HTERT RPE-1 (cell line): ENCODE measurements around the gene RNF26.

ENCODE experiments used
- in situ Hi-C: fragments of 300-500 bp; cut with MboI; formaldehyde crosslinking; loops from 4 replicates; pipeline ENCODE4 v1.14.3; 2020; ENCODE audit warnings: low sequenced_read_pairs

RNF26 gene

GRCh38 chr11:119315131-119316015 lies 19.0 kb upstream of the RNF26 start:
- in situ Hi-C loops: no loop called here

GRCh38 chr11:119316016-119316728 lies 18.2 kb upstream of the RNF26 start:
- in situ Hi-C loops: no loop called here

- in situ Hi-C loops: no loop called here
These were observed 17.4 kb upstream of the RNF26 start, which contains the start of gene MCAM for GRCh38 chr11:119316729-119317591. MCAM (minus strand) TSS chr11:119317130; CDS start chr11:119317101, 29 bp downstream.

GRCh38 chr11:119317592-119318239 lies 16.6 kb upstream of the RNF26 start:
- in situ Hi-C loops: no loop called here

- in situ Hi-C loops: no loop called here
These were observed 15.8 kb upstream of the RNF26 start for GRCh38 chr11:119318240-119319135.

- in situ Hi-C loops: no loop called here
These were observed 15.1 kb upstream of the RNF26 start for GRCh38 chr11:119319136-119319699.

GRCh38 chr11:119319700-119320239 lies 14.6 kb upstream of the RNF26 start:
- in situ Hi-C loops: no loop called here

- in situ Hi-C loops: no loop called here
These were observed 14.0 kb upstream of the RNF26 start for GRCh38 chr11:119320240-119320775.

- in situ Hi-C loops: no loop called here
These were observed 13.4 kb upstream of the RNF26 start for GRCh38 chr11:119320776-119321524.

GRCh38 chr11:119322360-119322739 lies 12.0 kb upstream of the RNF26 start:
- in situ Hi-C loops: no loop called here

- in situ Hi-C loops: no loop called here
These were observed 11.3 kb upstream of the RNF26 start for GRCh38 chr11:119322921-119323531.

GRCh38 chr11:119323532-119324033 lies 10.7 kb upstream of the RNF26 start:
- in situ Hi-C loops: no loop called here

GRCh38 chr11:119324189-119324588 lies 10.1 kb upstream of the RNF26 start:
- in situ Hi-C loops: no loop called here

GRCh38 chr11:119329320-119329719 lies 5.0 kb upstream of the RNF26 start:
- in situ Hi-C loops: no loop called here

- in situ Hi-C loops: no loop called here
These were observed 4.1 kb upstream of the RNF26 start for GRCh38 chr11:119330237-119330636.

- in situ Hi-C loops: no loop called here
These were observed 2.1 kb upstream of the RNF26 start for GRCh38 chr11:119332111-119332765.
